Spleen (tissue), 7 donors: ENCODE data around the gene PPL.

Experiments used
- POLR2A ChIP-seq, 3 donors: fragments of 450-650 bp; IDR thresholded peaks; one replicate each; pipeline ENCODE4 v1.5.1; 2017; ENCODE audit warnings: antibody characterized with exemption in 3 of 3, mild to moderate bottlenecking in 1 of 3
- POLR2AphosphoS5 ChIP-seq, 3 donors: sonication (generic); formaldehyde crosslinking; IDR thresholded peaks; one replicate each; pipeline ENCODE4 v1.5.1; 2017; ENCODE audit warnings: antibody characterized with exemption in 3 of 3
- TF ChIP-seq, protein P1 (sequence below), 11 experiments: fragments of 200-600 bp in 7 of 11; fragments of 450-650 bp in 4 of 11; sonication (generic) in 4 of 11; IDR thresholded peaks in 8 of 11; conservative IDR thresholded peaks in 3 of 11; 1 replicate in 7 of 11; 2 replicates in 4 of 11; pipeline versions ENCODE4 v1.4.0 to v1.8.0; 2016 to 2021; ENCODE audit warnings: antibody characterized with exemption in 11 of 11, inconsistent platforms in 4 of 11, mild to moderate bottlenecking in 1 of 11
- donor health status: DM: no; HTN: no; CAD: no; lungs with moderate emphysema.
- donor health status: DM: no; HTN: no; CAD: no.
- donor health status: DM: no; HTN: no; CAD: no.

DNA sequence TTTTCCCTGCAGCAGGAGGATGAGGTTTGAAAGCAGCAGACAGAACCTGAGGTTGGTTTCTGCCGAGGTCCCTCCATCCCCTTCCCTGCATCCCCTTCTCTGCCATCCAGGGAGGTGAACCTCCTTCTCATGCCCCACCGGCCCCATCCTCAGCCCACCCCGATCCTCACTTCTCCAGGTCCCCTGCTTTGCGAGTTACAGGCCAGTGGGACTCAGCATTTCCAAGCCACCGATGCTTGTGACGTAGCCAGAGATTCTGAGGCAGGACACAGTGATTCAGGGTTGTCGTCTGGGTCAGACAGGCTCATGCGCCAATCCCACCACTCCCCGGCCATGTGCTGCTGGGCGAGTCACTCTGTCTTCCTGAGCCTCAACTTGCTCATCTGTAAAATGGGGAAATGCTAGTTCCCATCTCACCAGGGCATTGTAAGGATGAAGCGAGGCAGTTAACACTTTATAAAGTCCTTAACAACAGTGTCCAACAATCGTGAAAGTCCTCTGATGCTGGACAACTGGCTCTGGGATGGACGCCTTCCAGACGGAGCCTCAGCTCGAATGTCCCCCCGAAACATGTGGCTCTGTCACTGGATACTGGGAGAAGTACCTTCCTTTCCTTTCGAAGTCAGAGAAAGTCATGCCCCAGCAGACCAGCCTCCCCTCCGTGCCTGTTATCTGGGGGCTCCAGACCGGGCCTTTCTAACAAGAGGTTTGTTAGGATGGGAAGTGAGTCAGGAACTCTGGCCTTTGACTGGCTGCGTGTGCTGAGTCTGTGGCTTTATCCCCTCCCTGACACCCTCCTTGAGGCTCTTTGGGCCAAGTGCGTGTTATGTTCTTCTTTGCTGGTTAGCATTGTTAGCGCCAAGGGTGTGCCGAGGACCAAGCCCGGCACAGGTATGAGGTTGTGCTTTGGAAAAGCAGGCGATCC lies 43.0 kb upstream of the PPL start:
- TF ChIP-seq, protein P1, sequence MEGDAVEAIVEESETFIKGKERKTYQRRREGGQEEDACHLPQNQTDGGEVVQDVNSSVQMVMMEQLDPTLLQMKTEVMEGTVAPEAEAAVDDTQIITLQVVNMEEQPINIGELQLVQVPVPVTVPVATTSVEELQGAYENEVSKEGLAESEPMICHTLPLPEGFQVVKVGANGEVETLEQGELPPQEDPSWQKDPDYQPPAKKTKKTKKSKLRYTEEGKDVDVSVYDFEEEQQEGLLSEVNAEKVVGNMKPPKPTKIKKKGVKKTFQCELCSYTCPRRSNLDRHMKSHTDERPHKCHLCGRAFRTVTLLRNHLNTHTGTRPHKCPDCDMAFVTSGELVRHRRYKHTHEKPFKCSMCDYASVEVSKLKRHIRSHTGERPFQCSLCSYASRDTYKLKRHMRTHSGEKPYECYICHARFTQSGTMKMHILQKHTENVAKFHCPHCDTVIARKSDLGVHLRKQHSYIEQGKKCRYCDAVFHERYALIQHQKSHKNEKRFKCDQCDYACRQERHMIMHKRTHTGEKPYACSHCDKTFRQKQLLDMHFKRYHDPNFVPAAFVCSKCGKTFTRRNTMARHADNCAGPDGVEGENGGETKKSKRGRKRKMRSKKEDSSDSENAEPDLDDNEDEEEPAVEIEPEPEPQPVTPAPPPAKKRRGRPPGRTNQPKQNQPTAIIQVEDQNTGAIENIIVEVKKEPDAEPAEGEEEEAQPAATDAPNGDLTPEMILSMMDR (IDR thresholded peaks at IDR 0.05 in 8 of 11, conservative IDR thresholded peaks at IDR 0.05 in 3 of 11) = no peak
- no peak for TF ChIP-seq POLR2A (IDR thresholded peaks at IDR 0.05)
- TF ChIP-seq POLR2AphosphoS5 (IDR thresholded peaks at IDR 0.05) = no peak
